ENCODE measurements around the gene ATP10B.

The ATP10B gene

GRCh38 chr5:160520609-160521391 lies 331.2 kb downstream of the ATP10B start:
- in situ Hi-C loops (cut with HindIII; ENCODE audit: low sequenced_read_pairs) = no loop called here

- in situ Hi-C loops (cut with HindIII; ENCODE audit: low sequenced_read_pairs) = no loop called here
These were observed 335.1 kb downstream of the ATP10B start for GRCh38 chr5:160516696-160517530.

- in situ Hi-C loops (cut with HindIII; ENCODE audit: low sequenced_read_pairs) = no loop called here
These were observed 337.1 kb downstream of the ATP10B start for GRCh38 chr5:160514866-160515265.

- in situ Hi-C loops (cut with HindIII; ENCODE audit: low sequenced_read_pairs) = no loop called here
These were observed 337.8 kb downstream of the ATP10B start for GRCh38 chr5:160514191-160514590.

GRCh38 chr5:160513485-160513884 lies 338.5 kb downstream of the ATP10B start:
- in situ Hi-C loops (cut with HindIII; ENCODE audit: low sequenced_read_pairs) = no loop called here
